ENCODE measurements around the gene PTPRE.

DNA sequence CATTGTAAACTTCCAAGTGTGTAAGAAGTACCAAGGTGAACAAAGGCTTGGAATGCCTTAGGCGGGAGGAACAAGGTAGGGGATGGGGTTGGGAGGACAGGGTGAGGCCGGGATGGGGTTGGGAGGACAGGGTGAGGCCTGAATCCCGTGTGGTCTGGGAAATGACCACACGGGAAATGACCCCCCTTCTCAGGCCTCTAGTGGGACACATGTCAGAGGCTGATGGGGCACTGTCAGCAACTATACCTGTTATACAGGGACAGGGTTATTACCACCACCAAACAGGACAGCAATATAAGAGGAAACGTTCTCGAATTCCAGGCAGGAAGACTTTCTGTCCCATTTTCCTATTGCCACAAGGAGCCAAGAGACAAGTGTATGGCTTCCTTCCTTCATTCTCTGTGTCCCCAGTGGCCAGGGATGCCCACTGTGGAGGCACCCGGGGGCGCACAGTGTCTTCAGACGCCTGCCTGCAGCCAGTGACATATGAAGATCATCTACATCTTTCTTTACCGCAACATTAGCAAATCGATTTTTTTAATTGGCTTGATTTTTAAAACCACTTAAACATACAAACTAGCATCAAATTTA is 218.0 kb downstream of the PTPRE start:
- TF ChIP-seq ZNF274 (IDR thresholded peaks at IDR 0.05; ENCODE audit: low read depth, low read length) (no peak), YY1 (IDR thresholded peaks at IDR 0.05; ENCODE audit: insufficient read depth, insufficient read length) (no peak)
